Upper lobe of left lung (tissue), 6 donors: Measurements from ENCODE around the gene SMIM20. TPM values are rescaled to one million over a fixed set of nuclear protein-coding genes. Genes with fewer than 3 reads are reported as not detected.

ENCODE experiments used
- ATAC-seq, 2 donors: fragments of 200-7000 bp; cut with Tn5 transposase; one replicate each; pipeline ENCODE4 v1.9.1; 2022; ENCODE audit warnings: mild to moderate bottlenecking in 2 of 2, moderate library complexity in 2 of 2; ENCODE audit not compliant: low FRiP score in 2 of 2
- DNase-seq, 2 donors: peaks; one replicate each; pipeline ENCODE4 v3.0.0-alpha.2; 2019 to 2020
- H3K27ac ChIP-seq, 4 donors: fragments of 200-600 bp; sonication (generic); one replicate each; pipeline ENCODE4 v1.5.1; 2016 to 2019
- H3K27me3 ChIP-seq, 4 donors: fragments of 200-600 bp; sonication (generic); one replicate each; pipeline ENCODE4 v1.5.1; 2017 to 2019
- H3K36me3 ChIP-seq, 4 donors: fragments of 200-600 bp; sonication (generic); one replicate each; pipeline ENCODE4 v1.5.1; 2016 to 2019
- H3K4me1 ChIP-seq, 4 donors: fragments of 200-600 bp; sonication (generic); one replicate each; pipeline ENCODE4 v1.5.1; 2018 to 2019
- H3K4me3 ChIP-seq, 4 donors: fragments of 200-600 bp; sonication (generic); one replicate each; pipeline ENCODE4 v1.5.1; 2017 to 2019; ENCODE audit warnings: mild to moderate bottlenecking in 2 of 4, moderate library complexity in 1 of 4
- H3K9me3 ChIP-seq, 4 donors: fragments of 200-600 bp; sonication (generic); one replicate each; pipeline ENCODE4 v1.5.1; 2018 to 2019
- CTCF ChIP-seq, 6 experiments: fragments of 450-650 bp in 4 of 6; fragments of 200-600 bp in 2 of 6; sonication (generic) in 2 of 6; IDR thresholded peaks; one replicate each; pipeline ENCODE4 v1.5.1; 2016 to 2019; ENCODE audit warnings: antibody characterized with exemption in 6 of 6
- EP300 ChIP-seq, 4 donors: sonication (generic); formaldehyde crosslinking; IDR thresholded peaks; one replicate each; pipeline ENCODE4 v1.5.1; 2017; ENCODE audit warnings: antibody characterized with exemption in 4 of 4, control low read depth in 2 of 4
- POLR2A ChIP-seq, 4 donors: fragments of 450-650 bp; IDR thresholded peaks; one replicate each; pipeline ENCODE4 v1.5.1; 2016 to 2017; ENCODE audit warnings: antibody characterized with exemption in 4 of 4, mild to moderate bottlenecking in 2 of 4
- POLR2AphosphoS5 ChIP-seq, 2 donors: sonication (generic); formaldehyde crosslinking; IDR thresholded peaks; one replicate each; pipeline ENCODE4 v1.5.1; 2017; ENCODE audit warnings: antibody characterized with exemption in 2 of 2
- WGBS, 2 donors: methylation state at CpG; one replicate each; pipeline ENCODE4 v1.1.5; 2017 to 2018; 5-methylcytosine and 5-hydroxymethylcytosine counted together
- total RNA-seq, 6 donors: library from RNA; depleted of rRNA in 4 of 6; stranded (reverse); fragments of >200 nt in 4 of 6; gene quantifications; one replicate each; pipeline versions ENCODE4 v1.1.0 to v1.2.1, GENCODE V29; 2016 to 2021
- donor health status: DM: no; HTN: no; CAD: no; lungs with moderate emphysema.
- donor health status: DM: no; HTN: yes; CAD: no; lungs with severe emphysema.

The SMIM20 gene
- total RNA-seq, 6 donors from 2014 or later: 7.5 to 33.4 (median 20.8) TPM

GRCh38 chr4:25923745-25924144, 9.7 kb downstream of the SMIM20 start:
- ATAC-seq (peak; percentile 42 to 82), DNase-seq (peak in 1 of 2 donors; percentile 75)
- Histone ChIP-seq H3K27me3 (no peaks in the 10 kb centered on the region), H3K36me3 (no peaks in the 10 kb centered on the region), H3K4me1 (peaks cover 11 to 28% (median 15%) of the 10 kb centered on the region in 4 donors), H3K4me3 (no peak overlapping the region), H3K9me3 (no peaks in the 10 kb centered on the region), H3K27ac (peak overlapping the region in 2 of 4 donors; percentile 47 to 57)
- TF ChIP-seq CTCF (IDR thresholded peaks at IDR 0.05) (no peak), EP300 (IDR thresholded peaks at IDR 0.05) (no peak), POLR2A (IDR thresholded peaks at IDR 0.05) (no peak), POLR2AphosphoS5 (IDR thresholded peaks at IDR 0.05) (no peak)
- whole genome bisulfite sequencing, 2 donors: 73 to 85% methylated on average over 5 of the region's 5 CpGs

- H3K36me3 ChIP-seq: no peaks in the 10 kb centered on the region
- H3K4me1 ChIP-seq: peaks cover 12 to 32% (median 18%) of the 10 kb centered on the region in 4 donors
- DNase-seq: peak in 1 of 2 donors; percentile 73
- H3K9me3 ChIP-seq: no peaks in the 10 kb centered on the region
- no peak overlapping the region for H3K4me3 ChIP-seq
- peak overlapping the region in 2 of 4 donors; percentile 17 to 45 for H3K27ac ChIP-seq
- 57 to 59% methylated on average over 11 of the region's 11 CpGs for WGBS, 2 donors
- TF ChIP-seq CTCF (IDR thresholded peaks at IDR 0.05) (peak in 5 of 6 experiments; percentile 15 to 43 (median 37)), POLR2AphosphoS5 (IDR thresholded peaks at IDR 0.05) (no peak)
- no peaks in the 10 kb centered on the region for H3K27me3 ChIP-seq
- peak in 1 of 2 donors; percentile 71 for ATAC-seq
Measured at GRCh38 chr4:25925486-25926201, 11.6 kb downstream of the SMIM20 start.

- no peaks in the 10 kb centered on the region for H3K36me3 ChIP-seq
- ATAC-seq: no peak
Measured at GRCh38 chr4:25926462-25926861, 12.4 kb downstream of the SMIM20 start.

GRCh38 chr4:25927361-25928195, 13.6 kb downstream of the SMIM20 start:
- no peaks in the 10 kb centered on the region for H3K9me3 ChIP-seq
- TF ChIP-seq EP300 (IDR thresholded peaks at IDR 0.05) (no peak), CTCF (IDR thresholded peaks at IDR 0.05) (no peak), POLR2A (IDR thresholded peaks at IDR 0.05) (no peak), POLR2AphosphoS5 (IDR thresholded peaks at IDR 0.05) (no peak)
- DNase-seq (no peak), ATAC-seq (no peak)
- H3K4me3 ChIP-seq: no peak overlapping the region
- no peaks in the 10 kb centered on the region for H3K27me3 ChIP-seq
- no peaks in the 10 kb centered on the region for H3K36me3 ChIP-seq
- H3K27ac ChIP-seq: peak overlapping the region in 3 of 4 donors; percentile 3 to 55 (median 20)
- 82 to 87% methylated on average over 10 of the region's 10 CpGs for WGBS, 2 donors
- H3K4me1 ChIP-seq: peaks cover 12 to 32% (median 18%) of the 10 kb centered on the region in 4 donors

More at GRCh38 chr4:25926462-25926861, 12.4 kb downstream of the SMIM20 start:
- H3K4me1 ChIP-seq: peaks cover 12 to 32% (median 18%) of the 10 kb centered on the region in 4 donors
- no peaks in the 10 kb centered on the region for H3K27me3 ChIP-seq
- WGBS, 2 donors: 63 to 69% methylated on average over 2 of the region's 2 CpGs
- no peak overlapping the region for H3K27ac ChIP-seq
- no peak for DNase-seq
- no peak for TF ChIP-seq POLR2A (IDR thresholded peaks at IDR 0.05)
- TF ChIP-seq POLR2AphosphoS5 (IDR thresholded peaks at IDR 0.05): no peak
- TF ChIP-seq EP300 (IDR thresholded peaks at IDR 0.05): no peak
- TF ChIP-seq CTCF (IDR thresholded peaks at IDR 0.05): no peak
- H3K4me3 ChIP-seq: no peak overlapping the region
- H3K9me3 ChIP-seq: no peaks in the 10 kb centered on the region
